ENCODE measurements around the gene SYCE3.

SYCE3 gene

GRCh38 chr22:50548921-50549790 is 13.6 kb downstream of the SYCE3 start:
- no peak overlapping the region for H3K4me2 ChIP-seq (ENCODE audit: low read length)
- no peaks in the 10 kb centered on the region for H3K27me3 ChIP-seq (ENCODE audit: low read depth, low read length)
- H3K4me3 ChIP-seq (ENCODE audit: low read length) = no peak overlapping the region
- peaks cover 10% of the 10 kb centered on the region for H3K4me1 ChIP-seq (ENCODE audit: low read length)
- no peak overlapping the region for H3K27ac ChIP-seq (ENCODE audit: low read length)
- TF ChIP-seq EZH2phosphoT487 (IDR thresholded peaks at IDR 0.05; ENCODE audit: low read depth) = no peak
- no peak for TF ChIP-seq CTCF (IDR thresholded peaks at IDR 0.05; ENCODE audit: low read depth, low read length)
- H3K9me3 ChIP-seq (ENCODE audit: insufficient read depth, low read length) = no peaks in the 10 kb centered on the region
- H4K20me1 ChIP-seq (ENCODE audit: insufficient read depth, low read length) = no peaks in the 10 kb centered on the region
- H3K9ac ChIP-seq (ENCODE audit: low read length) = no peak overlapping the region
- no peaks in the 10 kb centered on the region for H3K36me3 ChIP-seq (replicated peaks; ENCODE audit: low read depth, low read length)
- no peak overlapping the region for H2AFZ ChIP-seq (ENCODE audit: low read depth, low read length)
- H3K79me2 ChIP-seq (ENCODE audit: low read length) = no peaks in the 10 kb centered on the region

DNA sequence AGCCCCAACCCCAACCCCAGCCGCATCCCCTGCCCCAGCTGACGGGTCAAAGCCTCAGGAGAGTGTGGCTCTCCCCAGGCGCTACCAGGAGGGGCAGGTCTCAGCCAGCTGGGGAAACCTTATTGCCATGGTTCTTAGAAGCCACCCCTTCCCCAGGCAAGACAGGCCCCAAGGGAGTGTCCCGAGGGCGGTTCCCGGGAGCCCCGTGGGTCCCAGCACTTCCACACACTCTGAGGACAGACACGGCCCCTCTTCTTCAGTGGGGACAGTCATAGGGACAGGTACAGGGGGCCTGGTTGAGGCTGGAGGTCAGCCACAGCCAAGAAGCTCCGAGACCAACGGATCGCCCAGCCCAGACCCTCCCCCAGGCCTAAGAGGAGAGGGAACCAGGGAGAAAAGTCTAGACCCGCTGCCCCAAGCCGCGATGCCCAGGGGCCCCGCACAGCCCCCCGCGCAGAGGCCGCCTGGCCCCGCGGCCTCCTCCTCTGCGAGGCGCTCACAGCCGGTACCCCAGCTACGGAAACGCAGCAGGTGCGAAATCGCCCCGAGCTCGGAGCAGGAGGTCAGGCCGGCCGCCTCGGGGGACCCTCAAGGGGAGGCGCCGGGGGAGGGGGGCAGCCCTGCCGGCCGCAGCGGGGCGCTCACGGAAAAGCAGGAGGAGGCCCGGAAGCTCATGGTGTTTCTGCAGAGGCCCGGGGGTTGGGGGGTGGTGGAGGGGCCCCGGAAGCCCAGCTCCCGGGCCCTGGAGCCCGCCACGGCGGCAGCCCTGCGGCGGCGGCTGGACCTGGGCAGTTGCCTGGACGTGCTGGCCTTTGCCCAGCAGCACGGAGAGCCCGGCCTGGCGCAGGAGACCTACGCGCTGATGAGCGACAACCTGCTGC is 14.4 kb downstream of the SYCE3 start:
- Histone ChIP-seq H4K20me1 (ENCODE audit: insufficient read depth, low read length) (no peaks in the 10 kb centered on the region), H2AFZ (ENCODE audit: low read depth, low read length) (no peak overlapping the region), H3K27me3 (ENCODE audit: low read depth, low read length) (no peaks in the 10 kb centered on the region), H3K4me2 (ENCODE audit: low read length) (no peak overlapping the region), H3K27ac (ENCODE audit: low read length) (no peak overlapping the region), H3K79me2 (ENCODE audit: low read length) (no peaks in the 10 kb centered on the region), H3K9me3 (ENCODE audit: insufficient read depth, low read length) (no peaks in the 10 kb centered on the region), H3K4me1 (ENCODE audit: low read length) (peaks cover 18% of the 10 kb centered on the region), H3K36me3 (replicated peaks; ENCODE audit: low read depth, low read length) (no peaks in the 10 kb centered on the region), H3K9ac (ENCODE audit: low read length) (no peak overlapping the region), H3K4me3 (ENCODE audit: low read length) (no peak overlapping the region)
- TF ChIP-seq CTCF (IDR thresholded peaks at IDR 0.05; ENCODE audit: low read depth, low read length) (no peak), EZH2phosphoT487 (IDR thresholded peaks at IDR 0.05; ENCODE audit: low read depth) (no peak)

GRCh38 chr22:50547263-50547985 is 15.3 kb downstream of the SYCE3 start:
- Histone ChIP-seq H2AFZ (ENCODE audit: low read depth, low read length) (no peak overlapping the region), H3K4me2 (ENCODE audit: low read length) (no peak overlapping the region)

More at GRCh38 chr22:50547263-50547985, 15.3 kb downstream of the SYCE3 start:
- H3K4me1 ChIP-seq (ENCODE audit: low read length) = peaks cover 25% of the 10 kb centered on the region
- H3K79me2 ChIP-seq (ENCODE audit: low read length) = no peaks in the 10 kb centered on the region
- H3K9ac ChIP-seq (ENCODE audit: low read length) = no peak overlapping the region
- no peak for TF ChIP-seq EZH2phosphoT487 (IDR thresholded peaks at IDR 0.05; ENCODE audit: low read depth)
- TF ChIP-seq CTCF (IDR thresholded peaks at IDR 0.05; ENCODE audit: low read depth, low read length) = no peak
- H3K36me3 ChIP-seq (replicated peaks; ENCODE audit: low read depth, low read length) = no peaks in the 10 kb centered on the region
- no peak overlapping the region for H3K27ac ChIP-seq (ENCODE audit: low read length)
- no peaks in the 10 kb centered on the region for H3K9me3 ChIP-seq (ENCODE audit: insufficient read depth, low read length)
- H4K20me1 ChIP-seq (ENCODE audit: insufficient read depth, low read length) = no peaks in the 10 kb centered on the region
- no peaks in the 10 kb centered on the region for H3K27me3 ChIP-seq (ENCODE audit: low read depth, low read length)
- no peak overlapping the region for H3K4me3 ChIP-seq (ENCODE audit: low read length)

Measured in OCI-LY3 (cell line).